K562 (cell line): Measurements from ENCODE around the gene NRG2. TPM values are rescaled to one million over a fixed set of nuclear protein-coding genes. Genes with fewer than 3 reads are reported as not detected.

ENCODE experiments used
- ATAC-seq: fragments of 200-7000 bp; cut with Tn5 transposase; 3 replicates; pipeline ENCODE4 v1.9.1; 2020; ENCODE audit warnings: moderate library complexity
- BruUV-seq: library from RNA; stranded (reverse); fragments of 400-500 nt; replicated peaks from 2 replicates; lab custom pipeline; 2021; lab: Mats Ljungman, UMichigan
- CTCF ChIA-PET: fragments of 300-600 bp; formaldehyde crosslinking; extraction: SDS; loops from one replicate; lab custom pipeline; 2021; ENCODE audit warnings: low intra/inter-chr PET ratio; lab: Yijun Ruan, JAX
- POLR2A ChIA-PET: fragments of 300-600, 350-650 bp; sonication (Branson Sonifier 250); formaldehyde crosslinking; extraction: SDS; loops from one replicate; lab custom pipeline; 2021; ENCODE audit warnings: antibody characterized with exemption, inconsistent platforms; lab: Yijun Ruan, JAX
- DNase-seq, 4 experiments: peaks; one replicate each; pipeline versions ENCODE4 v3.0.0 to v3.0.0-alpha.2; 2011 to 2018; ENCODE audit warnings: low spot score in 3 of 4, mixed read lengths in 3 of 4; ENCODE audit errors: extremely low read depth in 1 of 4
- FAIRE-seq: peaks from 2 replicates; lab custom pipeline; 2011; peaks lifted over from hg19 to GRCh38; lab: Jason Lieb, UNC
- H2AFZ ChIP-seq: 2 replicates; pipeline ENCODE4 v1.6.0; 2011; ENCODE audit warnings: low read depth, low read length, control low read depth, inconsistent platforms
- H3K27ac ChIP-seq: fragments of 200-600 bp; 3 replicates; pipeline ENCODE4 v1.8.0; 2011; ENCODE audit warnings: low read depth, mild to moderate bottlenecking, control low read depth, inconsistent platforms, low read length, moderate library complexity, mixed read lengths; ENCODE audit errors: extremely low read depth
- H3K27me3 ChIP-seq, 2 experiments: fragments of 300-600 bp in 1 of 2; 2 replicates in 1 of 2; 3 replicates in 1 of 2; pipeline versions ENCODE4 v1.6.0 to v1.8.0; 2011; ENCODE audit warnings: inconsistent platforms in 2 of 2, low read length in 2 of 2, mild to moderate bottlenecking in 1 of 2, mixed read lengths in 1 of 2, moderate library complexity in 1 of 2; ENCODE audit not compliant: control insufficient read depth in 2 of 2, insufficient read depth in 2 of 2
- H3K36me3 ChIP-seq: fragments of 300-600 bp; 3 replicates; pipeline ENCODE4 v1.8.0; 2011; ENCODE audit warnings: mild to moderate bottlenecking, low read length, inconsistent platforms; ENCODE audit not compliant: control insufficient read depth, insufficient read depth
- H3K4me1 ChIP-seq, 2 experiments: fragments of 200-600 bp in 1 of 2; replicated peaks in 1 of 2; 2 replicates in 1 of 2; 3 replicates in 1 of 2; pipeline versions ENCODE4 v1.5.1 to v1.8.0; 2011; ENCODE audit warnings: inconsistent platforms in 2 of 2, low read length in 2 of 2, mild to moderate bottlenecking in 1 of 2, mixed read lengths in 1 of 2, moderate library complexity in 1 of 2; ENCODE audit not compliant: control insufficient read depth in 2 of 2, insufficient read depth in 2 of 2
- H3K4me2 ChIP-seq: 2 replicates; pipeline ENCODE4 v1.6.1; 2011; ENCODE audit warnings: low read length, control low read depth, inconsistent platforms, mixed read lengths; ENCODE audit not compliant: insufficient read depth
- H3K4me3 ChIP-seq: fragments of 200-600 bp; sonication (generic), shearing (Covaris generic); 2 replicates; pipeline ENCODE4 v1.5.1; 2016; ENCODE audit warnings: control low read depth, inconsistent platforms
- H3K79me2 ChIP-seq: fragments of 200-600 bp; 3 replicates; pipeline ENCODE4 v1.8.0; 2011; ENCODE audit warnings: low read length, inconsistent platforms; ENCODE audit not compliant: control insufficient read depth, insufficient read depth
- H3K9ac ChIP-seq, 2 experiments: 2 replicates each; pipeline versions ENCODE4 v1.6.0 to v1.6.1; 2011; ENCODE audit warnings: low read depth in 2 of 2, low read length in 2 of 2, control low read depth in 1 of 2, inconsistent platforms in 1 of 2, mild to moderate bottlenecking in 1 of 2, mixed read lengths in 1 of 2; ENCODE audit not compliant: insufficient read depth in 1 of 2
- H3K9me1 ChIP-seq: one replicate; pipeline ENCODE4 v1.6.0; 2011; ENCODE audit warnings: inconsistent platforms, mild to moderate bottlenecking, low read length, moderate library complexity; ENCODE audit not compliant: control insufficient read depth, insufficient read depth
- H3K9me3 ChIP-seq: replicated peaks from 2 replicates; pipeline ENCODE4 v1.5.1; 2011; ENCODE audit warnings: low read depth, low read length, inconsistent platforms; ENCODE audit not compliant: control insufficient read depth, insufficient read depth
- H4K20me1 ChIP-seq: replicated peaks from 2 replicates; pipeline ENCODE4 v1.6.1; 2011; ENCODE audit warnings: low read length, inconsistent platforms, mixed read lengths; ENCODE audit not compliant: control insufficient read depth, insufficient read depth
- CHD2 ChIP-seq: IDR thresholded peaks from 2 replicates; pipeline ENCODE4 v1.6.1; 2011; ENCODE audit warnings: low read depth, low read length
- ETV5 ChIP-seq: sonication (generic); formaldehyde crosslinking; IDR thresholded peaks from 2 replicates; pipeline ENCODE4 v1.4.0; 2020; ENCODE audit warnings: low read depth, mild to moderate bottlenecking, missing genetic modification reagents
- GTF2F1 ChIP-seq: IDR thresholded peaks from 2 replicates; pipeline ENCODE4 v1.6.1; 2011; ENCODE audit warnings: low read depth, low read length, improper control_type of control experiment
- HMG20B ChIP-seq: fragments of 250-450 bp; sonication (Bioruptor Pico); IDR thresholded peaks from 2 replicates; pipeline ENCODE4 v1.5.0; 2021; ENCODE audit warnings: mild to moderate bottlenecking
- MAFK ChIP-seq: IDR thresholded peaks from 2 replicates; pipeline ENCODE4 v1.6.1; 2011; ENCODE audit warnings: low read length, improper control_type of control experiment
- PHF20 ChIP-seq: fragments of 450-650 bp; IDR thresholded peaks from 2 replicates; pipeline ENCODE4 v1.6.1; 2018; ENCODE audit not compliant: partially characterized antibody
- SNRNP70 ChIP-seq: fragments of 200-400 bp; formaldehyde crosslinking; optimal IDR thresholded peaks from 2 replicates; pipeline ENCODE3; 2017; ENCODE audit warnings: low read depth, low read length
- WGBS: fragments of 100-300 bp; shearing (Covaris generic); methylation state at CpG from one replicate; pipeline ENCODE4 v1.1.6; 2016; ENCODE audit warnings: low coverage, mixed read lengths; ENCODE audit not compliant: insufficient coverage; ENCODE audit errors: missing lambda C conversion rate; 5-methylcytosine and 5-hydroxymethylcytosine counted together
- in situ Hi-C: fragments of 300-500 bp; cut with MboI; formaldehyde crosslinking; loops from 4 replicates; pipeline ENCODE4 v1.15.0; 2018; ENCODE audit warnings: inconsistent platforms, mixed read lengths
- intact Hi-C: fragments of 100-400 bp; cut with micrococcal nuclease; formaldehyde crosslinking; loops from 2 replicates; pipeline ENCODE4 v1.14.2; 2022
- polyA plus RNA-seq, 8 experiments: library from polyadenylated mRNA; depleted of rRNA in 4 of 8; stranded (reverse) in 5 of 8; unstranded in 3 of 8; fragments of >200 nt; fragmentation: Nextera tagmentation in 2 of 8; fragmentation: Illumina TruSeq in 1 of 8; extraction: Ambion mirVana in 2 of 8; extraction: Trizol in 1 of 8; gene quantifications; 2 replicates each; pipeline versions ENCODE4 v1.2.1 to v1.2.3, GENCODE V29; 2011 to 2014; ENCODE audit warnings: inconsistent platforms in 1 of 8, missing spikeins in 1 of 8
- total RNA-seq, 7 experiments: library from RNA; depleted of rRNA in 6 of 7; stranded (reverse); fragments of >200 nt in 6 of 7; fragmentation: Illumina TruSeq in 2 of 7; extraction: Trizol in 2 of 7; gene quantifications; 2 replicates each; pipeline versions ENCODE4 v1.2.1 to v1.2.3, GENCODE V29; 2011 to 2021; ENCODE audit warnings: low replicate concordance in 1 of 7
- TF ChIP-seq, protein P1 (sequence below): fragments of 450-650 bp; formaldehyde crosslinking; IDR thresholded peaks from 2 replicates; pipeline ENCODE4 v1.4.0; 2022; ENCODE audit warnings: missing genetic modification characterization

NRG2 gene
- total and polyA plus RNA-seq, 9 of the 15 experiments (the other 6 are each of a cell fraction or from before 2014, with no cell fraction given): not detected

DNA sequence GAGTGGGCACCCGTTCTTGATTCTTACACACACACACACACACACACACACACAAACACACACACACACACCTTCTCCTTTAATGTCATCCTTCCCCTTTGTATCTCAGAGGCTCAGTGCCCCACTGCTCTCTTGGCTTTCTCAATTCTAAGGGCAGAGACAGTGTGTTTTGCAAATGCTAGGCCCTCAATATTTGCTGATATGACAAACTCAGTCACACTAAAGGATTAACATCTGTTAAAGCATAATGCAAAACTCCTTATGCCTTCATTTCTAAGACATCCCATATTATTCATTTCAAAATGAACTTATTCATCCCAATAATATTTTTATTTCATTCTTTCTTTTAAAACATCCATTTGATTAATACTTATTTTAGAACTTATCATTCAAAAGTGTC is 8.9 kb upstream of the NRG2 start (continued):
- 0 out of 2 replicates have a peak, but pooled peaks have one; percentile 45 for TF ChIP-seq MAFK

DNA sequence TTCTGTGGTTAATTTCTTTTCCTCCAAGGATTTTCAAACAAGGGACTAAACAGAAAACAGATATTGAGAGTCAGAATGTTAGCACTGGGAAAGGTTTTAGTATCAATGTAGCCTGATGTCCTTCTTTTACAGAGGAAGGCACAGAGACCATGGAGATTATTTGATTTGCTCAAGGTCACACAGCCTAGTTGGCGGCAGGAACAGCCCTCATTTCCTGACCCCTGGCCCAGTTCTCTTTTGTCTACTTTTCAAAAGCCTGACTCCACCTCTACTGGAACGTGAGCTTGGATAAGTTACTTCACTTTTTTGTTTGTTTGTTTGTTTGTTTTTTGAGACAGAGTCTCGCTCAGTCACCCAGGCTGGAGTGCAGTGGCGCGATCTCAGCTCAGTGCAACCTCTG is 6.6 kb upstream of the NRG2 start:
- no TSS peak for BruUV-seq
- H3K27ac ChIP-seq: no peak overlapping the region
- no peaks in the 10 kb centered on the region for H4K20me1 ChIP-seq
- H3K4me1 ChIP-seq: no peaks in the 10 kb centered on the region
- no peak overlapping the region for H3K4me3 ChIP-seq
- no peak overlapping the region for H3K4me2 ChIP-seq
- no peak overlapping the region for H3K9ac ChIP-seq
- POLR2A ChIA-PET: interaction anchor here (0.6 to 1.5 kb wide), 3 partner anchors 9 to 170 kb away, joined by 3 to 5 read pairs (median 4); no protein-coding TSS in a partner anchor
- no peaks in the 10 kb centered on the region for H3K36me3 ChIP-seq
- no peak for TF ChIP-seq GTF2F1
- no peak for TF ChIP-seq ETV5 (CRISPR knock-in tag)
- no peak for TF ChIP-seq PHF20
- no peak for TF ChIP-seq CHD2
- TF ChIP-seq SNRNP70: no peak
- TF ChIP-seq, protein P1, sequence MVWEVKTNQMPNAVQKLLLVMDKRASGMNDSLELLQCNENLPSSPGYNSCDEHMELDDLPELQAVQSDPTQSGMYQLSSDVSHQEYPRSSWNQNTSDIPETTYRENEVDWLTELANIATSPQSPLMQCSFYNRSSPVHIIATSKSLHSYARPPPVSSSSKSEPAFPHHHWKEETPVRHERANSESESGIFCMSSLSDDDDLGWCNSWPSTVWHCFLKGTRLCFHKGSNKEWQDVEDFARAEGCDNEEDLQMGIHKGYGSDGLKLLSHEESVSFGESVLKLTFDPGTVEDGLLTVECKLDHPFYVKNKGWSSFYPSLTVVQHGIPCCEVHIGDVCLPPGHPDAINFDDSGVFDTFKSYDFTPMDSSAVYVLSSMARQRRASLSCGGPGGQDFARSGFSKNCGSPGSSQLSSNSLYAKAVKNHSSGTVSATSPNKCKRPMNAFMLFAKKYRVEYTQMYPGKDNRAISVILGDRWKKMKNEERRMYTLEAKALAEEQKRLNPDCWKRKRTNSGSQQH (CRISPR knock-in tag): no peak
- no peak for TF ChIP-seq HMG20B (CRISPR knock-in tag)
- TF ChIP-seq, all 486 proteins: peak for 0
- Histone ChIP-seq H3K27me3 (peaks cover 9% of the 10 kb centered on the region in 2 experiments), H3K79me2 (no peaks in the 10 kb centered on the region), H3K9me3 (no peaks in the 10 kb centered on the region), H2AFZ (no peak overlapping the region), H3K9me1 (no peaks in the 10 kb centered on the region)
- CTCF ChIA-PET: no interaction called here
- DNase-seq (no peak), FAIRE-seq (no peak), ATAC-seq (no peak)
- in situ Hi-C loops (no loop called here), intact Hi-C loops (no loop called here)
- 46% methylated on average over 5 of the region's 5 CpGs for WGBS
